ENCODE results near the gene ZNF598. TPM values are rescaled to one million over a fixed set of nuclear protein-coding genes. Genes with fewer than 3 reads are reported as not detected.

The ZNF598 gene
- total and polyA plus RNA-seq, 2 of the 13 experiments (the other 11 are each of a cell fraction or from before 2014, with no cell fraction given) = 13.5 to 14.2 TPM

DNA sequence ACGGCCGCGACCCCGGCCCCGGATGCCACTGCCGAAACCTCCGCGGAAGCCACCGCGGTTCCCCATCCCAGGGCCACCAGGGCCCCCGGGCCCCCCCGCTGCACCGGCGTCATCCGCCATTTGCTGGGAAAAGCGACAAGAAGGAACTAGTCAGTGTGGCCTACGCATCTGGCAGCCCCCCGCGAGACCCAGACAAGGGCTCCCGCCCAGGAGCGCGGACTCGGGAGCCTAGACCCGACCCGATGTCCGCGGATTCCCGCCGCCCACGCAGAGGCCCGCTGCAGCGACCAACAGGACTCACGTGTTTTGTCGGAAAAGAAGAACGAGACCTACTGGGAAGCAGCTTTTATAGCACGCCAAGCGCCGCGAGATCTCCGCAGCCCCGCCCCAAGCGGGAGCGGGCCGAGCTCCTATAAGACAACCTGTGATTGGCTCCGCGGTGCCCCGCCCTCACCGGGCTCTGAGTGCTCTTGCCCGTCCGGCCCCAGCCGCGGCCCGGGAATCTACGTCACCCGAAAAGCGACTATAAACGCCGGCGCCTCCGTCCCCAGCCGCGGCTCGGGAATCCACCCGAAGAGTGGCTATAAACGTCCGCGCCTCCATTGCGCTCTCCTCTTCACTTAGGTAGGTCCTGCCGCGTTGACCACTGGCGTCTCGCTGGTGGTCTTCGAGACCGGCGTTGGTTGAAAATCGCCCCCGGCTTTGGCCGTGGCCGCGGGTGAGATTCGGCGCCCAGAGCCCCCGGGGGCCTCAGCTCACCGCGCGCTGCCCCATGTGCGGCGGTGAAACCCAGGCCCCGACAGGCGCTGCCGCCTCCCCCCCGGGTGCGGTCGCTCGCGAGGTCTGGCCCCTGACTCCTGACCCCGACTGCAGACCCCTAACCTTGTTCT is 44.9 kb downstream of the ZNF598 start, which contains the start of gene RPS2 (continued):
- TF ChIP-seq, protein P1, sequence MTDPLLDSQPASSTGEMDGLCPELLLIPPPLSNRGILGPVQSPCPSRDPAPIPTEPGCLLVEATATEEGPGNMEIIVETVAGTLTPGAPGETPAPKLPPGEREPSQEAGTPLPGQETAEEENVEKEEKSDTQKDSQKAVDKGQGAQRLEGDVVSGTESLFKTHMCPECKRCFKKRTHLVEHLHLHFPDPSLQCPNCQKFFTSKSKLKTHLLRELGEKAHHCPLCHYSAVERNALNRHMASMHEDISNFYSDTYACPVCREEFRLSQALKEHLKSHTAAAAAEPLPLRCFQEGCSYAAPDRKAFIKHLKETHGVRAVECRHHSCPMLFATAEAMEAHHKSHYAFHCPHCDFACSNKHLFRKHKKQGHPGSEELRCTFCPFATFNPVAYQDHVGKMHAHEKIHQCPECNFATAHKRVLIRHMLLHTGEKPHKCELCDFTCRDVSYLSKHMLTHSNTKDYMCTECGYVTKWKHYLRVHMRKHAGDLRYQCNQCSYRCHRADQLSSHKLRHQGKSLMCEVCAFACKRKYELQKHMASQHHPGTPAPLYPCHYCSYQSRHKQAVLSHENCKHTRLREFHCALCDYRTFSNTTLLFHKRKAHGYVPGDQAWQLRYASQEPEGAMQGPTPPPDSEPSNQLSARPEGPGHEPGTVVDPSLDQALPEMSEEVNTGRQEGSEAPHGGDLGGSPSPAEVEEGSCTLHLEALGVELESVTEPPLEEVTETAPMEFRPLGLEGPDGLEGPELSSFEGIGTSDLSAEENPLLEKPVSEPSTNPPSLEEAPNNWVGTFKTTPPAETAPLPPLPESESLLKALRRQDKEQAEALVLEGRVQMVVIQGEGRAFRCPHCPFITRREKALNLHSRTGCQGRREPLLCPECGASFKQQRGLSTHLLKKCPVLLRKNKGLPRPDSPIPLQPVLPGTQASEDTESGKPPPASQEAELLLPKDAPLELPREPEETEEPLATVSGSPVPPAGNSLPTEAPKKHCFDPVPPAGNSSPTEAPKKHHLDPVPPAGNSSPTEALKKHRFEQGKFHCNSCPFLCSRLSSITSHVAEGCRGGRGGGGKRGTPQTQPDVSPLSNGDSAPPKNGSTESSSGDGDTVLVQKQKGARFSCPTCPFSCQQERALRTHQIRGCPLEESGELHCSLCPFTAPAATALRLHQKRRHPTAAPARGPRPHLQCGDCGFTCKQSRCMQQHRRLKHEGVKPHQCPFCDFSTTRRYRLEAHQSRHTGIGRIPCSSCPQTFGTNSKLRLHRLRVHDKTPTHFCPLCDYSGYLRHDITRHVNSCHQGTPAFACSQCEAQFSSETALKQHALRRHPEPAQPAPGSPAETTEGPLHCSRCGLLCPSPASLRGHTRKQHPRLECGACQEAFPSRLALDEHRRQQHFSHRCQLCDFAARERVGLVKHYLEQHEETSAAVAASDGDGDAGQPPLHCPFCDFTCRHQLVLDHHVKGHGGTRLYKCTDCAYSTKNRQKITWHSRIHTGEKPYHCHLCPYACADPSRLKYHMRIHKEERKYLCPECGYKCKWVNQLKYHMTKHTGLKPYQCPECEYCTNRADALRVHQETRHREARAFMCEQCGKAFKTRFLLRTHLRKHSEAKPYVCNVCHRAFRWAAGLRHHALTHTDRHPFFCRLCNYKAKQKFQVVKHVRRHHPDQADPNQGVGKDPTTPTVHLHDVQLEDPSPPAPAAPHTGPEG (CRISPR knock-in tag; IDR thresholded peaks at IDR 0.05) = peak; percentile 78; the same call in 1 of the 2 replicates
- TF ChIP-seq ZBTB20 (CRISPR knock-in tag; IDR thresholded peaks at IDR 0.05; ENCODE audit: borderline replicate concordance, low read depth) (peak; percentile 61; the same call in 1 of the 2 replicates), ELF3 (CRISPR knock-in tag; IDR thresholded peaks at IDR 0.05) (peak; percentile 74), ZBTB7B (CRISPR knock-in tag; IDR thresholded peaks at IDR 0.05) (no peak; the same call in 1 of the 2 replicates), ZNF878 (CRISPR knock-in tag; IDR thresholded peaks at IDR 0.05) (0 out of 2 replicates have a peak, but pooled peaks have one; percentile 3), ZSCAN9 (CRISPR knock-in tag; IDR thresholded peaks at IDR 0.05; ENCODE audit: borderline replicate concordance) (no peak), ASH2L (IDR thresholded peaks at IDR 0.05; ENCODE audit: insufficient read length, low read depth, low read length) (peak; percentile 69), ZSCAN25 (CRISPR knock-in tag; IDR thresholded peaks at IDR 0.05) (peak; percentile 69; the same call in 1 of the 2 replicates), MED1 (CRISPR knock-in tag; IDR thresholded peaks at IDR 0.05) (peak; percentile 66), AHR (CRISPR knock-in tag; IDR thresholded peaks at IDR 0.05) (peak; percentile 92; the same call in 1 of the 2 replicates), SKI (IDR thresholded peaks at IDR 0.05; ENCODE audit: partially characterized antibody) (peak; percentile 72), TRIM24 (CRISPR knock-in tag; IDR thresholded peaks at IDR 0.05) (no peak), SNAPC2 (CRISPR knock-in tag; IDR thresholded peaks at IDR 0.05) (0 out of 2 replicates have a peak, but pooled peaks have one; percentile 41)
- TF ChIP-seq, protein P2, sequence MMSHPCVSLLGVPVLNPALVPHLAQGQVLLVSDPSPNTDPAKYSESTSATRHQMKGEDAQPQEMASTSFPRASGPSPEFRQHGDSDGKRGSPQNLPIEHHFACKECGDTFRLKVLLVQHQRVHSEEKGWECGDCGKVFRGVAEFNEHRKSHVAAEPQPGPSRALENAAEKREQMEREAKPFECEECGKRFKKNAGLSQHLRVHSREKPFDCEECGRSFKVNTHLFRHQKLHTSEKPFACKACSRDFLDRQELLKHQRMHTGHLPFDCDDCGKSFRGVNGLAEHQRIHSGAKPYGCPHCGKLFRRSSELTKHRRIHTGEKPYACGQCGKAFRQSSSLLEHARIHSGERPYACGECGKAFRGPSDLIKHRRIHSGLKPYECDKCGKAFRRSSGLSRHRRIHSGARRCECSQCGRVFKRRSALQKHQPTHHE (CRISPR knock-in tag; IDR thresholded peaks at IDR 0.05; ENCODE audit: borderline replicate concordance) = 0 out of 2 replicates have a peak, but pooled peaks have one; percentile 8
- TF ChIP-seq, protein P3, sequence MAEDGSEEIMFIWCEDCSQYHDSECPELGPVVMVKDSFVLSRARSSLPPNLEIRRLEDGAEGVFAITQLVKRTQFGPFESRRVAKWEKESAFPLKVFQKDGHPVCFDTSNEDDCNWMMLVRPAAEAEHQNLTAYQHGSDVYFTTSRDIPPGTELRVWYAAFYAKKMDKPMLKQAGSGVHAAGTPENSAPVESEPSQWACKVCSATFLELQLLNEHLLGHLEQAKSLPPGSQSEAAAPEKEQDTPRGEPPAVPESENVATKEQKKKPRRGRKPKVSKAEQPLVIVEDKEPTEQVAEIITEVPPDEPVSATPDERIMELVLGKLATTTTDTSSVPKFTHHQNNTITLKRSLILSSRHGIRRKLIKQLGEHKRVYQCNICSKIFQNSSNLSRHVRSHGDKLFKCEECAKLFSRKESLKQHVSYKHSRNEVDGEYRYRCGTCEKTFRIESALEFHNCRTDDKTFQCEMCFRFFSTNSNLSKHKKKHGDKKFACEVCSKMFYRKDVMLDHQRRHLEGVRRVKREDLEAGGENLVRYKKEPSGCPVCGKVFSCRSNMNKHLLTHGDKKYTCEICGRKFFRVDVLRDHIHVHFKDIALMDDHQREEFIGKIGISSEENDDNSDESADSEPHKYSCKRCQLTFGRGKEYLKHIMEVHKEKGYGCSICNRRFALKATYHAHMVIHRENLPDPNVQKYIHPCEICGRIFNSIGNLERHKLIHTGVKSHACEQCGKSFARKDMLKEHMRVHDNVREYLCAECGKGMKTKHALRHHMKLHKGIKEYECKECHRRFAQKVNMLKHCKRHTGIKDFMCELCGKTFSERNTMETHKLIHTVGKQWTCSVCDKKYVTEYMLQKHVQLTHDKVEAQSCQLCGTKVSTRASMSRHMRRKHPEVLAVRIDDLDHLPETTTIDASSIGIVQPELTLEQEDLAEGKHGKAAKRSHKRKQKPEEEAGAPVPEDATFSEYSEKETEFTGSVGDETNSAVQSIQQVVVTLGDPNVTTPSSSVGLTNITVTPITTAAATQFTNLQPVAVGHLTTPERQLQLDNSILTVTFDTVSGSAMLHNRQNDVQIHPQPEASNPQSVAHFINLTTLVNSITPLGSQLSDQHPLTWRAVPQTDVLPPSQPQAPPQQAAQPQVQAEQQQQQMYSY (CRISPR knock-in tag; IDR thresholded peaks at IDR 0.05) = 0 out of 2 replicates have a peak, but pooled peaks have one; percentile 47
- TF ChIP-seq, protein P4, sequence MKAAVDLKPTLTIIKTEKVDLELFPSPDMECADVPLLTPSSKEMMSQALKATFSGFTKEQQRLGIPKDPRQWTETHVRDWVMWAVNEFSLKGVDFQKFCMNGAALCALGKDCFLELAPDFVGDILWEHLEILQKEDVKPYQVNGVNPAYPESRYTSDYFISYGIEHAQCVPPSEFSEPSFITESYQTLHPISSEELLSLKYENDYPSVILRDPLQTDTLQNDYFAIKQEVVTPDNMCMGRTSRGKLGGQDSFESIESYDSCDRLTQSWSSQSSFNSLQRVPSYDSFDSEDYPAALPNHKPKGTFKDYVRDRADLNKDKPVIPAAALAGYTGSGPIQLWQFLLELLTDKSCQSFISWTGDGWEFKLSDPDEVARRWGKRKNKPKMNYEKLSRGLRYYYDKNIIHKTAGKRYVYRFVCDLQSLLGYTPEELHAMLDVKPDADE (CRISPR knock-in tag; IDR thresholded peaks at IDR 0.05) = no peak

Data from HepG2 (cell line).